GM23248 (cell line): Measurements from ENCODE around the gene TUBB3. TPM values are rescaled to one million over a fixed set of nuclear protein-coding genes. Genes with fewer than 3 reads are reported as not detected.
"Not testable (repeated sequence)": the region's sequence is repeated elsewhere in the genome, so short reads cannot be mapped to it uniquely, and the experiment has no call there.

Experiments used
- DNase-seq: peaks from one replicate; pipeline ENCODE4 v3.0.0-alpha.2; 2015
- H2AFZ ChIP-seq: fragments of 200-600 bp; sonication (generic); 2 replicates; pipeline ENCODE4 v1.6.1; 2016; ENCODE audit warnings: antibody characterized with exemption
- H3F3A ChIP-seq: fragments of 200-600 bp; sonication (generic); 2 replicates; pipeline ENCODE4 v1.6.1; 2016; ENCODE audit warnings: mild to moderate bottlenecking, antibody characterized with exemption, mixed run types; ENCODE audit not compliant: insufficient read depth
- H3K27ac ChIP-seq: fragments of 200-600 bp; sonication (generic); 2 replicates; pipeline ENCODE4 v1.5.1; 2016; ENCODE audit warnings: mild to moderate bottlenecking
- H3K27me3 ChIP-seq: fragments of 200-600 bp; sonication (generic); replicated peaks from 2 replicates; pipeline ENCODE4 v1.6.1; 2016; ENCODE audit warnings: mild to moderate bottlenecking; ENCODE audit not compliant: insufficient read depth
- H3K36me3 ChIP-seq: fragments of 200-600 bp; sonication (generic); 2 replicates; pipeline ENCODE4 v1.6.1; 2016; ENCODE audit warnings: low read depth, mild to moderate bottlenecking
- H3K4me1 ChIP-seq: fragments of 200-600 bp; sonication (generic); 2 replicates; pipeline ENCODE4 v1.6.1; 2016; ENCODE audit warnings: mild to moderate bottlenecking; ENCODE audit not compliant: insufficient read depth
- H3K4me2 ChIP-seq: fragments of 200-600 bp; sonication (generic); one replicate; pipeline ENCODE4 v1.6.1; 2016; ENCODE audit warnings: mild to moderate bottlenecking; ENCODE audit not compliant: unreplicated experiment
- H3K4me3 ChIP-seq: fragments of 200-600 bp; sonication (generic); 2 replicates; pipeline ENCODE4 v1.5.1; 2016; ENCODE audit warnings: mild to moderate bottlenecking
- H3K79me2 ChIP-seq: fragments of 200-600 bp; sonication (generic); 2 replicates; pipeline ENCODE4 v1.6.1; 2016; ENCODE audit warnings: mild to moderate bottlenecking; ENCODE audit not compliant: insufficient read depth
- H3K9ac ChIP-seq: fragments of 200-600 bp; sonication (generic); 2 replicates; pipeline ENCODE4 v1.6.1; 2016; ENCODE audit warnings: mild to moderate bottlenecking
- H3K9me2 ChIP-seq: fragments of 200-600 bp; sonication (generic); 2 replicates; pipeline ENCODE4 v1.6.1; 2016; ENCODE audit warnings: mixed run types, mild to moderate bottlenecking, moderate library complexity; ENCODE audit not compliant: insufficient read depth
- H3K9me3 ChIP-seq: fragments of 200-600 bp; sonication (generic); one replicate; pipeline ENCODE4 v1.6.1; 2017; ENCODE audit warnings: low read depth
- H4K20me1 ChIP-seq: fragments of 200-600 bp; sonication (generic); 2 replicates; pipeline ENCODE4 v1.6.0; 2016; ENCODE audit not compliant: insufficient read depth
- EZH2 ChIP-seq: fragments of 200-600 bp; sonication (generic); IDR thresholded peaks from 2 replicates; pipeline ENCODE4 v1.6.1; 2018; ENCODE audit warnings: antibody characterized with exemption, mild to moderate bottlenecking; ENCODE audit not compliant: insufficient read depth, poor library complexity, severe bottlenecking
- EZH2phosphoT487 ChIP-seq: fragments of 200-600 bp; sonication (generic); IDR thresholded peaks from 2 replicates; pipeline ENCODE4 v1.6.1; 2018; ENCODE audit warnings: antibody characterized with exemption, moderate library complexity, mild to moderate bottlenecking, low read depth; ENCODE audit not compliant: insufficient read depth
- WGBS, 2 experiments: methylation state at CpG; one replicate each; pipeline ENCODE4 v1.1.6; 2015 to 2017; ENCODE audit warnings: low lambda C conversion rate in 2 of 2, low coverage in 1 of 2; ENCODE audit errors: missing lambda C conversion rate in 2 of 2; 5-methylcytosine and 5-hydroxymethylcytosine counted together
- in situ Hi-C: fragments of 300-500 bp; cut with MboI; formaldehyde crosslinking; loops from 2 replicates; pipeline ENCODE4 v1.15.0; 2020
- polyA plus RNA-seq: library from polyadenylated mRNA; unstranded; fragments of >200 nt; fragmentation: Nextera tagmentation; extraction: Ambion mirVana; gene quantifications from 2 replicates; pipeline ENCODE4 v1.2.1, GENCODE V29; 2016
- total RNA-seq: library from RNA; depleted of rRNA; stranded (reverse); fragments of >200 nt; shearing (Covaris generic); gene quantifications from 2 replicates; pipeline ENCODE4 v1.2.3, GENCODE V29; 2014

TUBB3 gene
- total and polyA plus RNA-seq, 2 experiments from 2014 or later = 95.8 to 215 TPM

DNA sequence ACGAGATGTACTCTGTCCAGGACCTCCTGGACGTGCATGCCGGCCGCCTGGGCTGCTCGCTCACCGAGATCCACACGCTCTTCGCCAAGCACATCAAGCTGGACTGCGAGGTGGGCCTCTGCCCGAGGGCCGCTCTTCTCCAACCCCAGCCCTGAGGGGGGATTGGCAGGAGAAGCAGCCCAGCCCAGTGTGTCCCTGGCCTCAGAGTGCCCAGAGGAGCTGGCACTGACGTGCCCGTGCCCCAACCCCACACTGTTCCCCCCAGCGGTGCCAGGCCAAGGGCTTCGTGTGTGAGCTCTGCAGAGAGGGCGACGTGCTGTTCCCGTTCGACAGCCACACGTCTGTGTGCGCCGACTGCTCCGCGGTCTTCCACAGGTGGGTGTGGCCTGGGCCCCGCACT is 41.1 kb downstream of the TUBB3 start:
- Histone ChIP-seq H4K20me1 (no peaks in the 10 kb centered on the region), H3K27ac (no peak overlapping the region), H3K4me2 (no peak overlapping the region), H3K36me3 (no peaks in the 10 kb centered on the region), H3K9me3 (no peaks in the 10 kb centered on the region), H3K79me2 (no peaks in the 10 kb centered on the region), H3K27me3 (no peaks in the 10 kb centered on the region), H2AFZ (no peak overlapping the region), H3K4me3 (no peak overlapping the region), H3F3A (no peaks in the 10 kb centered on the region; the same call in 1 of the 2 replicates), H3K4me1 (no peaks in the 10 kb centered on the region), H3K9ac (no peak overlapping the region), H3K9me2 (no peaks in the 10 kb centered on the region)
- 87 to 89% methylated on average over 20 to 25 of the region's 25 CpGs for WGBS, 2 experiments
- in situ Hi-C loops = no loop called here
- no peak for DNase-seq
- TF ChIP-seq EZH2 (no peak), EZH2phosphoT487 (no peak)

GRCh38 chr16:89965447-89966225 is 42.5 kb downstream of the TUBB3 start:
- Histone ChIP-seq H3K9me2 (no peaks in the 10 kb centered on the region), H3K4me3 (no peak overlapping the region), H3K79me2 (peaks cover 10% of the 10 kb centered on the region), H3K27ac (no peak overlapping the region), H3K9ac (no peak overlapping the region), H2AFZ (no peak overlapping the region), H3K27me3 (no peaks in the 10 kb centered on the region), H3K9me3 (no peaks in the 10 kb centered on the region), H4K20me1 (no peaks in the 10 kb centered on the region), H3K36me3 (no peaks in the 10 kb centered on the region), H3K4me1 (no peaks in the 10 kb centered on the region), H3F3A (peaks cover 6% of the 10 kb centered on the region; the same call in 1 of the 2 replicates), H3K4me2 (no peak overlapping the region)
- 90 to 91% methylated on average over 24 to 28 of the region's 30 CpGs for WGBS, 2 experiments
- in situ Hi-C loops = no loop called here
- DNase-seq = no peak
- TF ChIP-seq EZH2phosphoT487 (no peak), EZH2 (no peak)

- Histone ChIP-seq H3K9me2 (no peaks in the 10 kb centered on the region), H3K79me2 (peaks cover 21% of the 10 kb centered on the region), H3K4me3 (no peak overlapping the region), H4K20me1 (no peaks in the 10 kb centered on the region), H3K36me3 (no peaks in the 10 kb centered on the region), H3K27ac (no peak overlapping the region), H3K9ac (no peak overlapping the region), H3K4me1 (peaks cover 9% of the 10 kb centered on the region; the same call in 1 of the 2 replicates), H3F3A (peaks cover 6% of the 10 kb centered on the region; the same call in 1 of the 2 replicates), H3K4me2 (no peak overlapping the region), H3K9me3 (no peaks in the 10 kb centered on the region), H2AFZ (no peak overlapping the region), H3K27me3 (no peaks in the 10 kb centered on the region)
- in situ Hi-C loops = no loop called here
- 81 to 86% methylated on average over 8 to 9 of the region's 9 CpGs for WGBS, 2 experiments
- no peak for DNase-seq
- TF ChIP-seq EZH2 (no peak), EZH2phosphoT487 (no peak)
Observed at GRCh38 chr16:89966756-89967155, 43.6 kb downstream of the TUBB3 start.

- 73 to 78% methylated on average over 5 of the region's 5 CpGs for WGBS, 2 experiments
- H3K9me3 ChIP-seq, H3K9ac ChIP-seq, H4K20me1 ChIP-seq, H3K9me2 ChIP-seq, H3K27ac ChIP-seq, H3K36me3 ChIP-seq, H2AFZ ChIP-seq, H3F3A ChIP-seq, H3K4me3 ChIP-seq, H3K4me2 ChIP-seq, H3K27me3 ChIP-seq, in situ Hi-C loops, DNase-seq: not testable (repeated sequence)
- H3K79me2 ChIP-seq = peaks cover 25% of the 10 kb centered on the region
- peaks cover 11% of the 10 kb centered on the region; the same call in 1 of the 2 replicates for H3K4me1 ChIP-seq
Observed at GRCh38 chr16:89967436-89967835, 44.3 kb downstream of the TUBB3 start.

- H3K9me2 ChIP-seq, H2AFZ ChIP-seq, H3K9ac ChIP-seq, H3K27ac ChIP-seq, H3K36me3 ChIP-seq, H3F3A ChIP-seq, H3K27me3 ChIP-seq, H3K4me2 ChIP-seq, H3K4me3 ChIP-seq, DNase-seq, H3K9me3 ChIP-seq, H4K20me1 ChIP-seq, in situ Hi-C loops: not testable (repeated sequence)
- Histone ChIP-seq H3K4me1 (peaks cover 11% of the 10 kb centered on the region; the same call in 1 of the 2 replicates), H3K79me2 (peaks cover 29% of the 10 kb centered on the region)
- WGBS, 2 experiments = 81 to 83% methylated on average over 11 of the region's 11 CpGs
Observed at GRCh38 chr16:89968074-89968473, 44.9 kb downstream of the TUBB3 start.
